HG03520 (cell line): ENCODE measurements around the gene ZNF335.
"Not testable (repeated sequence)": the region's sequence is repeated elsewhere in the genome, so short reads cannot be mapped to it uniquely, and the experiment has no call there.

Experiments used
- ATAC-seq: cut with Tn5 transposase; IDR thresholded peaks from one replicate; pipeline ENCODE4 v1.9.1; 2021; ENCODE audit warnings: mild to moderate bottlenecking, moderate library complexity; ENCODE audit not compliant: unreplicated experiment

The ZNF335 gene

GRCh38 chr20:46001498-46001897 lies 29.5 kb upstream of the ZNF335 start:
- ATAC-seq: no peak

- no peak for ATAC-seq
Observed at GRCh38 chr20:46000262-46000996, 28.4 kb upstream of the ZNF335 start.

GRCh38 chr20:45999557-46000261 lies 27.7 kb upstream of the ZNF335 start:
- ATAC-seq: no peak

GRCh38 chr20:45998761-45999160 lies 26.8 kb upstream of the ZNF335 start:
- no peak for ATAC-seq

- no peak for ATAC-seq
Observed at GRCh38 chr20:45998337-45998736, 26.3 kb upstream of the ZNF335 start.

- no peak for ATAC-seq
Observed at GRCh38 chr20:45997187-45997586, 25.2 kb upstream of the ZNF335 start.

GRCh38 chr20:45995495-45996097 lies 23.6 kb upstream of the ZNF335 start:
- ATAC-seq: not testable (repeated sequence)

GRCh38 chr20:45994761-45995493 lies 22.9 kb upstream of the ZNF335 start:
- ATAC-seq: no peak

- ATAC-seq: no peak
Observed at GRCh38 chr20:45993197-45993951, 21.4 kb upstream of the ZNF335 start.

- no peak for ATAC-seq
Observed at GRCh38 chr20:45991616-45992015, 19.6 kb upstream of the ZNF335 start.

GRCh38 chr20:45988830-45989229 lies 16.8 kb upstream of the ZNF335 start:
- ATAC-seq: not testable (repeated sequence)

- no peak for ATAC-seq
Observed at GRCh38 chr20:45987108-45987780, 15.2 kb upstream of the ZNF335 start.

GRCh38 chr20:45985573-45985972 lies 13.6 kb upstream of the ZNF335 start:
- ATAC-seq: no peak

GRCh38 chr20:45983279-45983743 lies 11.3 kb upstream of the ZNF335 start:
- no peak for ATAC-seq

- no peak for ATAC-seq
Observed at GRCh38 chr20:45981261-45981660, 9.3 kb upstream of the ZNF335 start.

- no peak for ATAC-seq
Observed at GRCh38 chr20:45976086-45976485, 4.1 kb upstream of the ZNF335 start.

- no peak for ATAC-seq
Observed at GRCh38 chr20:45975686-45976085, 3.7 kb upstream of the ZNF335 start.

GRCh38 chr20:45974896-45975565 lies 3.0 kb upstream of the ZNF335 start:
- no peak for ATAC-seq

GRCh38 chr20:45972500-45973183 lies 639 bp upstream of the ZNF335 start:
- no peak for ATAC-seq
